Activated naive CD4-positive, alpha-beta T cell (primary cell): ENCODE data around the gene PALD1.
"Not testable (repeated sequence)": the region's sequence is repeated elsewhere in the genome, so short reads cannot be mapped to it uniquely, and the experiment has no call there.

ENCODE experiments used
- DNase-seq, 4 experiments: peaks; one replicate each; lab custom pipeline; 2025; lab: John Stamatoyannopoulos, UW

The PALD1 gene

DNA sequence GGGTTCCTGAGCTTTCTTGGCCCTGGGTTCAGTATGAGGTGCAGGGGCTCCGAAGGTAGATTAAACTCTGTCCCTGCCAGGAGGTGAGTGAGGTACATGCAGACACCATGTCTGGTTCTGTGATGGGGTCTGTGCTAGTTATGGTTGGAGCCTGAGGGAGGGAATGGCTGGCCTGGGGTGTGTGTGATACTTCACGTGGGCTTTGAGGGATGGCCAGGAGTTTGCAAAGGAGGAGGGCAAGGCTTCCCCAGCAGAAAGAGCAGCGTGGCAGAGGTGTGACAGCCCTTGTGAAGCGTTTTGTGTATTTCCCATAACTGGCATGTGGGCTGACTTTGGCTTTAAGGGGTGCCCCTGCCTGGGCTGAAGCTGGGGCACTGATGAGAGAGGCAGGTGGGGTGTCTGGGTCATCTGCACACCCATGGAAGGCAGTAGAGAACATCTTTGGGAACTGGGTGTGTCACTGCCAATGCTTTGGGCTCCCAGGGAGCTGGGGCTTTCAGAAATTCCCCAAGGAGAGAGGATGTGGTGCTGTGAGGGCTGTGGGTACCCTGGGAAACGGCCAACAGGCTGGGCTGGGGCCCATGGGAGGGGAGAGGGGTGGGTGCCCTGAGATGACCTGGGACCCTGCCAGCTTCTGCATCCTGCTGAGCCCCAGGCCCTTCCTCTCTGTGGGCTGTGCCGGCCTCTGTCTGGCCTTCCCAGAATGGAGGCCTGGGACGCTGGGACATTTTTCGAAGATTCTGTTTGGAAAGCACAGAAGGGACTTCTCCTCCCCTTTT lies 4.6 kb downstream of the PALD1 start:
- no peak for DNase-seq

DNA sequence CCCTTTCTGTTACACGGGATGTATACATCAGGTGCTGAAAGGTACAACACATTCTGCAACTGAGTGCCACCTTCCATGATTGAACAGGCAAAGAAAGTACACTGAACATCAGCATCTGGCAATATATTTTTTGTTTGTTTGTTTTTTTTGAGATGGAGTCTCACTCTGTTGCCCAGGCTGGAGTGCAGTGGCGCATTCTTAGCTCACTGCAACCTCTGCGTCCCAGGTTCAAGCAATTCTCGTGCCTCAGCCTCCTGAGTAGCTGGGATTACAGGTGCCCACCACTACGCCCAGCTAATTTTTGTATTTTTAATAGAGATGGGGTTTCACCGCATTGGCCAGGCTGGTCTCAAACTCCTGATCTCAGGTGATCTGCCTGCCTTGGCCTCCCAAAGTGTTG lies 5.3 kb downstream of the PALD1 start:
- DNase-seq, result not testable (repeated sequence)

DNA sequence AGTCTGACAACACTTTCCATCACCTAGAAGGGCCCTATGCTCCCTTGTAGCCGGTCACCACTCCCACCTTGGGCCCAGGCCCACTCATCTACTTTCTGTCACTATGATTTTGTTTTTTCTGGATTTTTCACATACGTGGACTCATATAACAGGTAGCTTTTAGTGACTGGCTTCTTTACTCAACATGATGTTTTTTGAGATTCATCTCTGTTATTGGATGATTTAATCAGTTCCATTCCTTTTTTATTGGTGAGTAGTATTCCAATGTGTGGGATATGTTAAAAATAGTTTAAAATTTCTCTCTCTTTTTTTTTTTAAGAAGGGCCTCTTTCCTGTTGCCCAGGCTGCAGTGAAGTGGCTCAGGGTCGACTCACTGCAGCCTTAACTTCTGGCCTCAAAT lies 9.3 kb downstream of the PALD1 start:
- no peak for DNase-seq

DNA sequence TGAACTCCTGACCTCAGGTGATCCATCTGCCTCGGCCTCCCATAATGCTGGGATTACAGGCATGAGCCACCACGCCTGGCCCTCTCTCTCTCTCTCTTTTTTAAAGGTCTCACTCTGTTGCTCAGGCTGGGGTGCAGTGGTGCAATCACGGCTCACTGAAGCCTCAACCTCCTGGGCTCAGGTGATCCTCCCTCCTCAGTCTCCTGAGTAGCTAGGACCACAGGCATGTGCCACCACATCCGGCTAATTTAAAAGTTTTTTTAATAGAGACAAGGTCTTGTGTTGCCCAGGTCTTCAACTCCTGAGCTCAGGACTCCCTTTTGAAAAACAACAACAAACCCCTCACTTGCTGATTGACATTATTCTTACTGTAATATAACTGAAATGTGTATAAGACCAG lies 11.6 kb downstream of the PALD1 start:
- DNase-seq, result no peak

DNA sequence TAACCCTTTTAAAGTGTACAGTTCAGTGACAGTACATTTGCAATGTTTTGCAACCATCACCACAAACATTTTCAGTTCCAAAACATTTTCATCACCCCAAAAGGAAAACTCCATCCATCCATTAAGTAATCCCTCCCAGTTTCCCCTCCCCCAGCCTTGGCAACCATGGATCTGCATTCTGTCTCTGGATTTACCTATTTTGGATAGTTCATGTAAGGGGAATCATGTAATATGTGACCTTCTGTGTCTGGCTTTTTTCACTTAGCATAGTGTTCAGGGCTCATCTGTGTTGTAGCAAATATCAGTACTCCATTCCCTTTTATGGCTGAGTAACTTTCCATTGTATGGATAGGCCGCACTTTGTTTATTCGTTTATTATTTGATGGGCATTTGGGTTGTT lies 13.0 kb downstream of the PALD1 start:
- no peak for DNase-seq

DNA sequence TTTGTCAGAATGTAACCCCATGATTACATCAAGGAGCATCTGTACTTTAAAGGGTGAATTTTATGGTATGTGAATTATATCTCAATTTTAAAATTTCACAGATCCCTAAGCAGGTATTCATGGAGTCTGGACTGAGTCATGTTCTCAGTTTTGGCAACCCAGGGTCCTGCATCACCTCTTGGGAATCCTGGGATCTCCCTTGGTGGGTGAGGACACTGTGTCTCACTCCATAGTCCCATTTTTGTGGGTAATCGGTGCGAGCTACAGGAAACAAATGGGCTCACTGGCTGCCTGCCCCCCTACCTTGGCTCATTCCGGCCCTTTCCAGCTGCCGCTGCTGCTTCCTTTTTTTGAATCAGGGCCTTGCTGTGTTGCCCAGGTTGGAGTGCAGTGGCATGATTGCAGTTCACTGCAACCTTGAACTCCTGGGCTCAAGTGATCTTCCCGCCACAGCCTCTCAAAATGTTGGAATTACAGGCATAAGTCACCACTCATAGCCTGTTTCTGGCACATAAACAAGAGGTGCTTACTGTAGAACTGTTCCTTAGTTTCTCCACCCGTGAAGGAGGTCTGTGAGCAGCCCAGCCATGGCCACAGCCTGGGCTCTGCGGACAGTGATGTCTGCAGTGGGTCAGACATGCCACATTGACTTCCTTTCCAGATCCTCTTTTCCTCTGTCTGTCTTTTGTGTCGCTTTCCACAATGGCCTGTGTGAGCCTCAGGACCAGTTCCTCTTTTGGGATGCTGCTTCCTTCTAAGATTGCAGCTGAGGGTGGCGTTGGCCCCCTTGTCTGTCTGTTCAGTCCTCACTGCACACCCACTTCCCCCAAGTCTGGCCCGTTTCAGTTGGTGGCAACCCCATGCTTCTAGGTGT lies 14.5 kb downstream of the PALD1 start:
- no peak for DNase-seq

DNA sequence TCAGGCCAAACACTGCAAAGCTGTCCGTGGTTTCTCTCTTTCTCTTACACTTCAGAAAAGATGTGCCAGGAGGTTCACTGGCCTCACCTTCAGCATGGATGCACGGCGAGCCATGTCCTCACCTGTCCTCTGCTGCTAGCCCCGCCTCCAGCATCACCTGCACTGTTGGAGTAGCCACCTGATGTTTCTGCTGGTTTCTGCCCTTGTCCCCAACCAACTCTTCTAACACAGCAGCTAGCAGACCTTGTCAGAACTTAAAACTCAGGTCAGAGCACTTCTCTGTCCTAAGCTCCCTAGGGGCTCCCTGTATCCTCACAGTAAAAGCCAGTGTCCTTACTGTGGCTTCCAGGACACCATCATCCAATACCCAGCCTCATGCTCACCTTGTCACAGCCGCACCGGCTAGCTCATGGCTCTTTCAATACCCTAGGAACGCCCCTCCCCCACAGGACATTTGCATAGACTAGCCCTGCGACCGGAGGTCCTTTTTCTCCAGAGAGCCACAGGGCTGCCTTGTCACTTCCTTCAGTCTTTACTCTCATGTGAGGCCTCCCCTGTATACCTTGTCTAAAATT lies 15.2 kb downstream of the PALD1 start:
- no peak for DNase-seq

DNA sequence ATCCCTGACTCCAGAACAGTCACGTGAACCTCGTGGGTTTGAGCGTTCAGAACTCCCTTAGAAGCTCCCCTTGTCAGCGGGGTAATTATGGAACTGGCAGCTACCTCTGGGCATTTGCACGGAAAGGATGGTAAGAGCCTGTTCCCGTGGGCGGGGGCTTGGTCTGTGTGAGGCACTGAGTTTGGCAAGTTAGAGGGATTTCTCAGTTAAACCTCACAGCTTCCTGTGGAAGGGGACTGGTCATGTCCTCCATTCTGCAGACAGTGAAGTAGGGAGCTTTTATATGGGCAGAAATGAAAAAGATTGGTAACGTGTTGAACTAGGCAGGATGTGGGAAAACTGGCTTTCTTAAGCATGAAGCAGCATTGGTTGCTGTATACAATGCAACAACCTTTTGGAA lies 16.0 kb downstream of the PALD1 start:
- DNase-seq, result no peak

DNA sequence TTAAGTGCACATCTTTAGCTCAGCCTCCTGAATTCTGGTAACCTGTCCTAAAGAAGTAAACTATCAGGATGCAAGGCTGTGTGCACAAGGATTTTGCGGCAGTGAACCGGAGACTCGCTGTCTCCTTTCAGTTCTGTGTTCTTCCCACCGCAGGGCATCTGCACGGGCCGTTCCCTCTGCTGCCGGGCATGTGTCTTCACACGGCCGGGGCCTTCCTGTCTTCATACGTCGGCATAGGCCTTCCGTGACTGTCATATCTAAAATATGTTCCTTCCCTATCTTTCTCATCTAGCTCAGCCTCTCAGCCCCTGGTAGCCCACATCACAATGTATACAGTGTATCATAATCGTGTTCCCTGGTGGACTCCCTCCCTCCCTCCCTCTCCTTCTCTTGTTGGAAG lies 16.4 kb downstream of the PALD1 start:
- DNase-seq, result no peak

DNA sequence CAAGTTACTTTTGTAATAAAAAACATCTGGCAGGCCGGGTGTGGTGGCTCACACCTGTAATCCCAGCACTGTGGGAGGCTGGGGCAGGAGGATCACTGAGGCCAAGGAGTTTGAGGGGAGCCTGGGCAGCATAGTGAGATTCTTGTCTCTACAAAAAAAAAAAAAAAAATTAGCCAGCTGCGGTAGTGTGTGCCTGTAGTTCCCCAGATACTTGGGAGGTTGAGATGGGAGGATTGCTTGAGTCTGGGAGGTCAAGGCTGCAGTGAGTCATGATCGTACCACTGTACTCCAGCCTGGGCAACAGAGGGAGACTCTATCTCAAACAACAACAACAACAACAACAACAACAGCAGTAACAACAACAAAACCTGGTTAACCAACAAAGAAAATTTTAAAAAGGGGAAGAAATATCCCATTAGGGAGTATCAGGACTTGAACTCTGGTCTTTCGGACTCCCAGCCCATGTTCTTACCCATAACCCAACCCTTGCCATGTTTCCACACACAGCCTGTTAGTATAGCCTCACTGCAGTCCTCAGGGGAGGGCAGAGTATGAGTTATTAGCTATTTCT lies 17.2 kb downstream of the PALD1 start:
- no peak for DNase-seq

DNA sequence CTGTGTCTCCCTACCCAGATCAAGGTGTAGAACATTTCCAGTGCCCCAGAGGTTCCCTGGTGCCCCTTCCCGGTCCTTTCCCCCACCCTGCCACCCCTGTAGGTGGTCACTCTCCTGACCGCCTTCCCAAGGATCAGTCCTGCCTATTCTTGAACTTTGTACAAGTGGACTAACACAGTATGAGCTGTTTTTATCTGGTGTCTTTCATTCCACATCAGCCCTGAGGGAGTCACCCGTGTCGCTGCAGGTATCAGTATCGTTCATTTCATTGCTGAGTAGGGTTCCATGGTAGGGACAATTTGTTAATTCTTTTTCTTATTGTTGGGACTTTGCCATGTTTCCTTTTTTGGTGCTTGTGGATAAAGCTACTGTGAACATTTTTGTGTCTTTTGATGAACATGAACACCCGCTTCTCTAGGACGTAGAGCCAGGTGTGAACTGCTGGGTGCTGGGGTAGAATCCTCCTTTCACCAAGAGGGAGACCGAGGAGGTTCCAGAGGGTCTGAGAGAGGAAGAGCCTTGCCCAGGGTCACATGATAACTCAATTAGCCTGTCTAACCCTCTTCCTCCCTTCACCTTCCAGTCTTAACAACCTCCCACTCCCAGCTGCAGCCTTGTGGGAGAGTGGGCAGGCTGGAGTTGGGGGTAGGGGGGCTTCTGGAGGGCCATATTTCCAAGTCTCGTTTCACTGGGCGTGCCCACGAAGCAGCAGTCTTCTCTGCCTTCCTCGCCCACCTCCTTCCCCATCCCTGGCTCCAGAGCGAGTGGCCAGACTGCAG lies 18.0 kb downstream of the PALD1 start:
- no peak for DNase-seq

DNA sequence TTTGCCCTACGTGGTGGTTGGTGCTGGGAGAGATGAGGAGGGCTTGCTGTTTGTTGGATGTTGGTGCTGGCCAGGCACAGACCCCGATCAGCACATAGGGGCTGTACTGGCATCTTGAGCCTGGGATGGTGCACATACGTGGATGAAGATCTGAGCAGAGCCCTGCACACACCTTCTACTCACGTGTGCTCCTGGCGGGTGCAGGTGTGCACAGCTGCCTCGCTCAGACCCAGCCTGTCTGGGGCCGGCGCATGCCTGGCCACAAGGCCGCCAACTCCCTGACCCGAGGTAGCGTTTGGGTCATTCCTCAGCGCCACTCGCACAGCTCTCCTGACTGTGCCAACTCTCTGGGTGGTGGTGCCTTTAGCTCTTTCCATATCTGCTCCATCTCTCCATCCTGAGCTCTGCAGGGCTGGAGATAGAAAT lies 18.6 kb downstream of the PALD1 start:
- no peak for DNase-seq

DNA sequence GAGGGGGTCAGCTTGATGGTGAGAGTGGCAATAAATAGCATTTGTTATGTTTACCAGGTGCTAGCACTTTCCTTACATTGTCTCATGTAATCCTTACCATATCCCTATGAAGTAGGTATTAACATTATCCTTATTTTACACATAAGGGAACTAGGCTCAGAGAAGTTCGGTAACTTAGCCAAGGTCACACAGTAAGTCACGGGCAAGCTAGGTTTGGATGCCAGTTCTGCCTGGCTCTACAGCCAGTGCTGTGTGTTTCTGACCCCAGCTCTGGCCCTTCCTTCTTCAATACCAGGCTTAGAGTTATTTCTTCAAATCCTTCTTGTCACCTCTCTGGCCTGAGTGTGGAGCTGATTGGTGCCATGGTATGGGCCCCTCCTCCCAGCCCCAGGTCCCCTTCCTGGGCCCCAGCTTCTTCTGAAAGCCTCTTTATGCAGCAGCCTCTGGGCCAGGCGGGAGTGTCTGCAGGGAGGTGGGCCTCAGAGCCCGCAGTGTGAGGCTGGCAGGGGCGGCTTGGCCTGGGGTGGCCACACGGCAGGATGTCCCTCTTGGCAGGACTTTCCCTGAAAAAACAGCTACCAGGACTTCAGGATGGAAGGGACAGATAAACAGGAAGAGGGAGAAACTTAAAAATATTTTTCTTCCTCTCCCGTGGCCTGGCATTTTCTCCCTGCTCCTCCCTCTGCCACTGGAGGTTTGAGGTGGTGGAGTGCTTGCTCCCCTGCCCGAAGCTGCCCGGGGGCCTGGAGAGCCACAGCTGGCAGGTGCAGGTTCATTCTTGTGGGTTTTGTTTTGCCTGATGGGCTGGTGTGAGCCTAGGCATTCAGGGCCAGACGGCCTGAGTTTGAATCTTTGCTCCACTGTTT lies 20.6 kb downstream of the PALD1 start:
- DNase-seq, result no peak

DNA sequence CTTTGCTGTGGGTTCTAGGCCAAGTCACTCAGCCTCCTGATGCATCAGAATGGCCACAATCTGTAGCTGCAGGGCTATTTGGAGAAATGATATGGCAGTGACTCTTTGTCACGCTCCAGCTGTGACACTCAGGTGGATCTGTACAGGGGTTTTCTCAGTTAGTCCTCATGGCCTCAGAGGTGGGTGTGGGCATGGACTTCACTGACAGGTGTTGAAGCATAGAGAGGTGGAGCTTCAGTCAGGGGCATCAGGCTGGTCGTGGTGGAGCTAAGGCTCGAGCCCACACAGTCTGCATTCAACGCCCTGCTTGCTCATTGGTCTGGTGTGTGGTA lies 21.2 kb downstream of the PALD1 start:
- no peak for DNase-seq

DNA sequence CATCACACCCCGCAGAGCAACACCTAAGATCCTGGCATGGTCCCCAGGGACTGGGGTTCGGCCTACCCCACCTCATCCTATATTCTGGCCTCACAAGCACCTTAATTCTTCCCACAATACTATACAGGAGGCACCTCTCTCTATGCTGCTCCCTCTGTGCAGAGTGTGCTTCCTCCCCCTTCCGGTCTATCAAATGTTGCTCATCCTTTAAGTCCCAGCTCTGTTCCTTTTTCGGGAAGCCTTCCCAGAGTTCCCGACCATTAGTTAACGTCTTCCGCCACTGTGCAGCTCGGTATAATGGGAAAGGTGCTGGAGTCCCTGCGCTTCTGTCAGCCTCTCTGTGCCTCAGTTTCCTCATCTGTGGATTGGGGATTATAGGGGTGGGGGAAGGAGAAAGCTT lies 21.8 kb downstream of the PALD1 start:
- no peak for DNase-seq

DNA sequence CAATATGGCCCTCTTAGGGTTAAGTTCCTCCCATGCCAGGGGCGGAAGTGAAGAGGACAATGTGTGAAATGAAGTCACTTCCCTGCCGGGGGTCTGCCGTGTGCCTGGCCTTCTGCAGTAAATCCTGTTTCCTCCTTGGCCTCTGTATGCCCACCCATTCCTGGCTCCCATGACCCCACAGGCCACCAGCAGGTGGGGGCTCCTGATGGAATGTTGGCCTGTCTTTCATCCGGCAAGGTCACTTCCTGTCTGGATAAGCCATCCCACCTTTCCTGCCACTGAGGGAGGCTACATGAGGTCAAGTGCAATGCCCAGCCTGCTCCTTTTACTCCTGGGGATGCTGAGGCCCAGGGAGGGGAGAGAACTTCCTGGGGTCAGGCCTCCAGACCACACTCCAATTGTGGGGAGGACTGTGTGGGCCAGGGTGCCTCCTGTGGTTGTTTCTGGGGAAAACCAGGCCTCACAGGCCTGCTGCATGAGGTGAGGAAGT lies 22.3 kb downstream of the PALD1 start:
- DNase-seq, result no peak

DNA sequence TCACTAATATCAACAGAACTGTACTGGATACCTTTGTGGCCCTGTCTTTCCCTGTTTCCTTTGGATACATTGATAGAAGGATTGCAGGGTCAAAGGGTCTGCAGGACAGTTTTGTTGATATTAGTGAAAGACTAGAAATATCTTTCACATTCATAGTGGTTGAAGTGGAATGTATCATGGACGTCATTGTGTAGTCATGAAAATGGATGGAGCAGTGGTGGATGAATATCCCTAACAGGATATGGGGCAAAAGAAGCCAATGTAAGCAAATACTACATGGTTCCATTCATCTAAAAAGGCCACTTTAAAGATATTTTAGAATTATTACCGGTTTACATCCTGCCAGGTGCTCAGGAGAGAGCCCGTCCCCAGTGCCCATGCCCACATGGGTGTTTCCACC lies 23.8 kb downstream of the PALD1 start:
- no peak for DNase-seq

DNA sequence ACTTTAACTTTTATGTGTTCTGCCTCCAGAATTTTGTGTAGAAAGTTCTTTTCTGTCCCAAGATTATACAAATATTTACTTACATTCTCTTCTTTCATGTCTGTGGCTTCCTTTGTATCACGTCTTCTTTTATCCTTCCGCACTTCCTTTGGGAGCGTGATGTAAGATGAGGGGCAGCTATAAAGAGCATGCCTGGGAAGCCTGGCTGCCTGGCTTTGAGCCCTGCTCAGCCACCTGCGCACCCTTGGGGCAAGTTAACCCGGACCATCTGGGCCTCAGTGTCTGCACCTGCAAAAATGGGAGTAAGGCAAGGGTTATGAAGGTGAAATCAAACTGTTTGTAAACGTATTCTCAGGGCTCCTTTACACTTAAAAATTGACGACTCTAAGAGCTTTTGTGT lies 25.2 kb downstream of the PALD1 start:
- DNase-seq, result no peak

DNA sequence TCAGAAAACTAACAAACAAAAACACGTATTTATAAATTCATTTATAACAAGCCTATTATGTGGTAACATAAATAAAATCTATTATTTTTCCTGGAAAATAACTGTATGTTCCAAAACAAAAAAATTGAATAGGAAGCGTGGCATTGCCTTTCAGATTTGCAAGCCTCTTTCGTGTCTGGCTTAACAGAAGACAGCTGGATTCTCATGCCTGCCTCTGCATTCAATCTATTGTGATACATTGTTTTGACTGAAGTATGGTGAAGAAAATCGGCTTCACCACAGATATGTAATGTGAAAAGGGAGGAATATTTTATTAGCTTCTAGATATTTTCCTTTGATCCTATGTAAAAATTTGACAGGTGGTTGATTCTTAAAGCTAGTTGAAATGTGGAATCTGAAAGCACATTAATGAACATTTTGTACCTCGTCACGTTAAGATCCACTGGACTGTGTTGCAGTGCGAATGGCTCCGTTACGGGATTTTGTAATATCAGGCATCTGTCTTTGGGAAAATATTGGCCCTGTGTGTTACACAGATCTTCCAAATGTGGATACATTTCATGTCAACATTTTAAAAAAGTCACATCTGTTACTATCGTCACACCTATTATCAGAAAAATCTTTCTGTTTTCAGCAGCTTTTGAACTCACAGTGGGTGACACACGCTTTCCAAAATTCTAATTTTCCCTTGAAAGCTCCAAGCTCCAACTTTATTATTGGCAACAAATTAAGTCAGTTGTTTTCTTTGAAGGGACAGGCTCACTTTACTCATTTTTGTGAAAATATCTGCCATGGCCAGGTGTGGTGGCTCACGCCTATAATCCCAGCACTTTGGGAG lies 26.2 kb downstream of the PALD1 start:
- DNase-seq, result no peak

DNA sequence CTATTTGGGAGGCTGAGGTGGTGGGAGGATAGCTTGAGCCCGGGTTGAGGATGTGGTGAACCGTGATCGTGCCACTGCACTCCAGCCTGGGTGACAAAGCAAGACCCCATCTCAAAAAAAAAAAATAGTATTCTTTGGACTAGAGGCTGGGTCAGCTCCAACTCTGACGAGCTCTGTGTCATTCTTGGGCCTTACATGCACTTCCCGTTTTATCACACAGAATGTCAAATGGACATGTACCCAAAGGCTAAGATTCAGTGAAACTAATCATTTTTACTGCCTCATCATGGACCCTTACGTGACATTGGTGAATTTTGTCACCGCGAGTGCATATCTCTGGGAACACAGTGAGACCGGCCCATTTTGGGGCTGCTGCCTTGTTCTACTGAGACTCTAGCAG lies 27.3 kb downstream of the PALD1 start:
- DNase-seq, result no peak
